HL-60/S4 (cell line): ENCODE measurements around the gene BACE2.

Source experiments
- in situ Hi-C: fragments of 300-500 bp; cut with MboI; formaldehyde crosslinking; loops from 2 replicates; pipeline ENCODE4 v1.14.3; 2022; ENCODE audit warnings: low sequenced_read_pairs

The BACE2 gene

GRCh38 chr21:41317063-41317392, 149.1 kb downstream of the BACE2 start:
- in situ Hi-C loops, result no loop called here

- in situ Hi-C loops, result no loop called here
Measured at GRCh38 chr21:41317458-41317857, 149.5 kb downstream of the BACE2 start.

GRCh38 chr21:41318218-41318617, 150.3 kb downstream of the BACE2 start:
- in situ Hi-C loops, result no loop called here

- in situ Hi-C loops, result no loop called here
Measured at GRCh38 chr21:41319273-41319672, 151.3 kb downstream of the BACE2 start.

GRCh38 chr21:41321211-41321907, 153.4 kb downstream of the BACE2 start:
- in situ Hi-C loops, result no loop called here

- in situ Hi-C loops, result no loop called here
Measured at GRCh38 chr21:41321908-41322495, 154.0 kb downstream of the BACE2 start.

GRCh38 chr21:41322496-41323382, 154.8 kb downstream of the BACE2 start:
- in situ Hi-C loops, result no loop called here

GRCh38 chr21:41325138-41325912, 157.4 kb downstream of the BACE2 start:
- in situ Hi-C loops, result no loop called here

- in situ Hi-C loops, result no loop called here
Measured at GRCh38 chr21:41326414-41327080, 158.6 kb downstream of the BACE2 start.

- in situ Hi-C loops, result no loop called here
Measured at GRCh38 chr21:41327753-41328152, 159.8 kb downstream of the BACE2 start.

- in situ Hi-C loops, result no loop called here
Measured at GRCh38 chr21:41328660-41329607, 161.0 kb downstream of the BACE2 start.
